Measurements from ENCODE around the gene RGS14.

RGS14 gene

GRCh38 chr5:177392765-177393164, 35.0 kb downstream of the RGS14 start:
- no peak overlapping the region for H3K4me3 ChIP-seq (ENCODE audit: low read depth, low read length)
- DNase-seq (ENCODE audit: low read depth, low spot score) = no peak
- TF ChIP-seq CTCF (IDR thresholded peaks at IDR 0.05; ENCODE audit: low read depth, low read length) = no peak
- in situ Hi-C loops (cut with HindIII; ENCODE audit: low sequenced_read_pairs) = no loop called here

- H3K4me3 ChIP-seq (ENCODE audit: low read depth, low read length) = no peak overlapping the region
- TF ChIP-seq CTCF (IDR thresholded peaks at IDR 0.05; ENCODE audit: low read depth, low read length) = no peak
- in situ Hi-C loops (cut with HindIII; ENCODE audit: low sequenced_read_pairs) = no loop called here
- no peak for DNase-seq (ENCODE audit: low read depth, low spot score)
Observed at GRCh38 chr5:177393206-177393765, 35.6 kb downstream of the RGS14 start.

GRCh38 chr5:177393990-177394389, 36.3 kb downstream of the RGS14 start:
- H3K4me3 ChIP-seq (ENCODE audit: low read depth, low read length) = no peak overlapping the region
- no peak for DNase-seq (ENCODE audit: low read depth, low spot score)
- in situ Hi-C loops (cut with HindIII; ENCODE audit: low sequenced_read_pairs) = no loop called here
- TF ChIP-seq CTCF (IDR thresholded peaks at IDR 0.05; ENCODE audit: low read depth, low read length) = no peak

GRCh38 chr5:177396078-177396477, 38.4 kb downstream of the RGS14 start:
- TF ChIP-seq CTCF (IDR thresholded peaks at IDR 0.05; ENCODE audit: low read depth, low read length) = no peak
- no peak for DNase-seq (ENCODE audit: low read depth, low spot score)
- in situ Hi-C loops (cut with HindIII; ENCODE audit: low sequenced_read_pairs) = no loop called here
- H3K4me3 ChIP-seq (ENCODE audit: low read depth, low read length) = no peak overlapping the region

GRCh38 chr5:177396807-177397206, 39.1 kb downstream of the RGS14 start:
- DNase-seq (ENCODE audit: low read depth, low spot score) = no peak
- H3K4me3 ChIP-seq (ENCODE audit: low read depth, low read length) = no peak overlapping the region
- no peak for TF ChIP-seq CTCF (IDR thresholded peaks at IDR 0.05; ENCODE audit: low read depth, low read length)
- in situ Hi-C loops (cut with HindIII; ENCODE audit: low sequenced_read_pairs) = no loop called here

- no peak for TF ChIP-seq CTCF (IDR thresholded peaks at IDR 0.05; ENCODE audit: low read depth, low read length)
- H3K4me3 ChIP-seq (ENCODE audit: low read depth, low read length) = no peak overlapping the region
- DNase-seq (ENCODE audit: low read depth, low spot score) = no peak
- in situ Hi-C loops (cut with HindIII; ENCODE audit: low sequenced_read_pairs) = no loop called here
Observed at GRCh38 chr5:177397875-177398390, 40.2 kb downstream of the RGS14 start.

All from astrocyte of the spinal cord (primary cell).